ENCODE data around the gene CUL7. TPM values are rescaled to one million over a fixed set of nuclear protein-coding genes. Genes with fewer than 3 reads are reported as not detected.
A peak's percentile ranks its signal among the peaks of the same experiment; 100 is the strongest.
"Not testable (repeated sequence)": the region's sequence is repeated elsewhere in the genome, so short reads cannot be mapped to it uniquely, and the experiment has no call there.

CUL7 gene
- total and polyA plus RNA-seq, 9 of the 15 experiments (the other 6 are each of a cell fraction or from before 2014, with no cell fraction given) = 0.44 to 20.1 (median 8.6) TPM

- Histone ChIP-seq H2AFZ (ENCODE audit: low read depth, low read length) (no peak overlapping the region), H3K4me1 (replicated peaks in 1 of 2; ENCODE audit: control insufficient read depth in 2 of 2, insufficient read depth in 2 of 2, low read length in 2 of 2) (no peaks in the 10 kb centered on the region), H3K9ac (ENCODE audit: insufficient read depth in 1 of 2, low read depth in 2 of 2, low read length in 2 of 2) (no peak overlapping the region), H3K4me3 (no peak overlapping the region), H4K20me1 (replicated peaks; ENCODE audit: control insufficient read depth, insufficient read depth, low read length) (no peaks in the 10 kb centered on the region), H3K4me2 (ENCODE audit: insufficient read depth, low read length) (no peak overlapping the region), H3K27me3 (ENCODE audit: control insufficient read depth in 2 of 2, insufficient read depth in 2 of 2, low read length in 2 of 2) (no peaks in the 10 kb centered on the region), H3K79me2 (ENCODE audit: control insufficient read depth, insufficient read depth, low read length) (no peaks in the 10 kb centered on the region), H3K36me3 (ENCODE audit: control insufficient read depth, insufficient read depth, low read length) (peaks cover 10% of the 10 kb centered on the region; the same call in 2 of the 3 replicates), H3K9me3 (replicated peaks; ENCODE audit: control insufficient read depth, insufficient read depth, low read depth, low read length) (no peaks in the 10 kb centered on the region), H3K9me1 (ENCODE audit: control insufficient read depth, insufficient read depth, low read length) (no peaks in the 10 kb centered on the region), H3K27ac (ENCODE audit: extremely low read depth, low read depth, low read length) (no peak overlapping the region)
- WGBS (ENCODE audit: insufficient coverage, low coverage, missing lambda C conversion rate) = 84% methylated on average over 6 of the region's 8 CpGs
- TF ChIP-seq MTA3 (IDR thresholded peaks at IDR 0.05; ENCODE audit: borderline replicate concordance) (no peak), ADNP (tag; IDR thresholded peaks at IDR 0.05) (peak; percentile 61; the same call in 1 of the 2 replicates), KDM1A (IDR thresholded peaks at IDR 0.05) (peak; percentile 37 to 42; a peak in 2 of 4 replicates), RBM25 (IDR thresholded peaks at IDR 0.05; ENCODE audit: low read depth, low read length, severe bottlenecking) (peak; percentile 58), ZNF75A (CRISPR knock-in tag; IDR thresholded peaks at IDR 0.05) (no peak), RCOR1 (IDR thresholded peaks at IDR 0.05; ENCODE audit: borderline replicate concordance in 1 of 2, low read depth in 2 of 2, low read length in 2 of 2) (0 out of 4 replicates have a peak, but pooled peaks of 1 of the 2 experiments have one; percentile 40), ZNF274 (IDR thresholded peaks at IDR 0.05; ENCODE audit: borderline replicate concordance, low read depth, low read length) (no peak), BCOR (IDR thresholded peaks at IDR 0.05) (peak; percentile 87)
- TF ChIP-seq, protein P1, sequence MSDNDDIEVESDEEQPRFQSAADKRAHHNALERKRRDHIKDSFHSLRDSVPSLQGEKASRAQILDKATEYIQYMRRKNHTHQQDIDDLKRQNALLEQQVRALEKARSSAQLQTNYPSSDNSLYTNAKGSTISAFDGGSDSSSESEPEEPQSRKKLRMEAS (CRISPR knock-in tag; IDR thresholded peaks at IDR 0.05) = no peak
- in situ Hi-C loops (cut with MboI) (no loop called here), intact Hi-C loops (cut with micrococcal nuclease) (no loop called here)
- ChIA-PET CTCF (ENCODE audit: low intra/inter-chr PET ratio) (no interaction called here), POLR2A (interaction anchor here (0.7 kb wide), 1 partner anchor 642 kb away, joined by 4 read pairs; no protein-coding TSS in a partner anchor)
- no TSS peak for BruUV-seq (replicated peaks)
- no peak for ATAC-seq
- no peak for DNase-seq (ENCODE audit: extremely low read depth in 1 of 4, low spot score in 3 of 4)
- no peak for FAIRE-seq
These were observed 51.8 kb downstream of the CUL7 start for GRCh38 chr6:43001843-43002242.

GRCh38 chr6:42998205-42998604 lies 55.4 kb downstream of the CUL7 start:
- H3K9ac ChIP-seq (ENCODE audit: insufficient read depth in 1 of 2, low read depth in 2 of 2, low read length in 2 of 2); H3K9me3 ChIP-seq (replicated peaks; ENCODE audit: control insufficient read depth, insufficient read depth, low read depth, low read length); H3K4me1 ChIP-seq (replicated peaks in 1 of 2; ENCODE audit: control insufficient read depth in 2 of 2, insufficient read depth in 2 of 2, low read length in 2 of 2); H3K9me1 ChIP-seq (ENCODE audit: control insufficient read depth, insufficient read depth, low read length); H3K36me3 ChIP-seq (ENCODE audit: control insufficient read depth, insufficient read depth, low read length); CTCF ChIA-PET (ENCODE audit: low intra/inter-chr PET ratio); H3K4me3 ChIP-seq; in situ Hi-C loops (cut with MboI); intact Hi-C loops (cut with micrococcal nuclease); ATAC-seq; H3K79me2 ChIP-seq (ENCODE audit: control insufficient read depth, insufficient read depth, low read length); H3K4me2 ChIP-seq (ENCODE audit: insufficient read depth, low read length); H3K27me3 ChIP-seq (ENCODE audit: control insufficient read depth in 2 of 2, insufficient read depth in 2 of 2, low read length in 2 of 2); BruUV-seq (replicated peaks); H2AFZ ChIP-seq (ENCODE audit: low read depth, low read length); DNase-seq (ENCODE audit: extremely low read depth in 1 of 4, low spot score in 3 of 4); H4K20me1 ChIP-seq (replicated peaks; ENCODE audit: control insufficient read depth, insufficient read depth, low read length); H3K27ac ChIP-seq (ENCODE audit: extremely low read depth, low read depth, low read length); FAIRE-seq: not testable (repeated sequence)
- POLR2A ChIA-PET = interaction anchor here (0.8 to 2.4 kb wide), 2 partner anchors 10 to 15 kb away, joined by 3 to 12 read pairs; partner anchors contain the start of gene MEA1
- WGBS (ENCODE audit: insufficient coverage, low coverage, missing lambda C conversion rate) = 91% methylated on average over 9 of the region's 9 CpGs
